ENCODE results near the gene MICALL1.

DNA sequence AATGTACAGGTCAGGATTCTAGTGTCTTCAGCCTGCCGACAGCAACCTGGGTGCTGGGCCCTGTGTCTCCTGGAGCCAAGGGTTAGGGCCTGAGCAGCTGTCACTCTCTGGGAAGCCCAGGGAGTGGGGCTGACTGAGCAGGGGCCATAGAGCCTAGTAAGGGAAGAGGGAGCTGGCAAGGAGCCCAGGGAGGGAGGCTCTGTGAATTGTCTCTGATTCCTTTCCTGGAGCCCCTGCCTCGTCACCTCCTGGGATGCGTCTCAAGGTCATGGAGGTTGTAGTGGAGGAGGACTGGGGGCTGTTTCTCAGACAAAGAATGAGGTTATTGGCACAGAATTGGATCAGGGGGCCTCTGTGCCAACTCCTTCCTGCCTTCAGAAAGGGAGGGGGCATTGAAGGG lies 66.4 kb downstream of the MICALL1 start:
- TF ChIP-seq, protein P1, sequence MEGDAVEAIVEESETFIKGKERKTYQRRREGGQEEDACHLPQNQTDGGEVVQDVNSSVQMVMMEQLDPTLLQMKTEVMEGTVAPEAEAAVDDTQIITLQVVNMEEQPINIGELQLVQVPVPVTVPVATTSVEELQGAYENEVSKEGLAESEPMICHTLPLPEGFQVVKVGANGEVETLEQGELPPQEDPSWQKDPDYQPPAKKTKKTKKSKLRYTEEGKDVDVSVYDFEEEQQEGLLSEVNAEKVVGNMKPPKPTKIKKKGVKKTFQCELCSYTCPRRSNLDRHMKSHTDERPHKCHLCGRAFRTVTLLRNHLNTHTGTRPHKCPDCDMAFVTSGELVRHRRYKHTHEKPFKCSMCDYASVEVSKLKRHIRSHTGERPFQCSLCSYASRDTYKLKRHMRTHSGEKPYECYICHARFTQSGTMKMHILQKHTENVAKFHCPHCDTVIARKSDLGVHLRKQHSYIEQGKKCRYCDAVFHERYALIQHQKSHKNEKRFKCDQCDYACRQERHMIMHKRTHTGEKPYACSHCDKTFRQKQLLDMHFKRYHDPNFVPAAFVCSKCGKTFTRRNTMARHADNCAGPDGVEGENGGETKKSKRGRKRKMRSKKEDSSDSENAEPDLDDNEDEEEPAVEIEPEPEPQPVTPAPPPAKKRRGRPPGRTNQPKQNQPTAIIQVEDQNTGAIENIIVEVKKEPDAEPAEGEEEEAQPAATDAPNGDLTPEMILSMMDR (IDR thresholded peaks at IDR 0.05): no peak
- no peak for TF ChIP-seq POLR2A (IDR thresholded peaks at IDR 0.05)
